Fibroblast of lung (primary cell): ENCODE measurements around the gene ZBTB42.

Experiments used
- EZH2 ChIP-seq: IDR thresholded peaks from 2 replicates; pipeline ENCODE4 v1.5.1; 2012; ENCODE audit warnings: low read length, control low read depth, mild to moderate bottlenecking; ENCODE audit errors: missing control alignments
- TF ChIP-seq, protein P1 (sequence below), 2 donors: IDR thresholded peaks in 1 of 2; conservative IDR thresholded peaks in 1 of 2; 1 replicate in 1 of 2; 2 replicates in 1 of 2; pipeline ENCODE4 v1.5.1; 2011 to 2012; ENCODE audit warnings: low read length in 2 of 2, control low read depth in 1 of 2, inconsistent platforms in 1 of 2, low read depth in 1 of 2, mild to moderate bottlenecking in 1 of 2

DNA sequence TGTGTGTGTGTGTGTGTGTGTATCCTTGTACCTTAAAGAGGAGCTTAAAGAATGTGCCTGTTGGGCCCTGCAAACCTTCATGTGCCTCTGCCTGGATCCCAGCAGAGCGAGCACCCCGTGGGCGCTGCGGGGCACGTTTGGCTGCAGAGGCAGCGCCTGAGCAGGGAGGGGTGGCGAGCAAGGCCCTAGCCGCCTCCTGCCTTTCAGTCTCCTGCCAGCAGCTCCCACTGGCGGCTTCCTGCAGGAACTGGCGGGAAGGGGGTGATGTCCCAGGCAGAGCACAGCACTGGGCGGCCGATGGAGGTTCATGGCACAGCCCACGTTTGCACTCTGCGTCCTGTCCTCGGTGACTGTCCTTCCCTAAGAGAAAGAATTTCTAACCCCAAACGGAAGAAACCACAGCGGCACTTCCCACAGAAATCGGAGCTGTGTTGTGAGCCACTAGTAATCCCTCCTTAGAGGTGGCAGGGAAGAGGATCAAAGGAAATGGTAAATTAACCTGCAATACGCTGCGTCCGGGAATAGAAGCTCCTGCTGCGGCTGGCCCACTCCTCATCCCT, 19.8 kb downstream of the ZBTB42 start:
- TF ChIP-seq, protein P1, sequence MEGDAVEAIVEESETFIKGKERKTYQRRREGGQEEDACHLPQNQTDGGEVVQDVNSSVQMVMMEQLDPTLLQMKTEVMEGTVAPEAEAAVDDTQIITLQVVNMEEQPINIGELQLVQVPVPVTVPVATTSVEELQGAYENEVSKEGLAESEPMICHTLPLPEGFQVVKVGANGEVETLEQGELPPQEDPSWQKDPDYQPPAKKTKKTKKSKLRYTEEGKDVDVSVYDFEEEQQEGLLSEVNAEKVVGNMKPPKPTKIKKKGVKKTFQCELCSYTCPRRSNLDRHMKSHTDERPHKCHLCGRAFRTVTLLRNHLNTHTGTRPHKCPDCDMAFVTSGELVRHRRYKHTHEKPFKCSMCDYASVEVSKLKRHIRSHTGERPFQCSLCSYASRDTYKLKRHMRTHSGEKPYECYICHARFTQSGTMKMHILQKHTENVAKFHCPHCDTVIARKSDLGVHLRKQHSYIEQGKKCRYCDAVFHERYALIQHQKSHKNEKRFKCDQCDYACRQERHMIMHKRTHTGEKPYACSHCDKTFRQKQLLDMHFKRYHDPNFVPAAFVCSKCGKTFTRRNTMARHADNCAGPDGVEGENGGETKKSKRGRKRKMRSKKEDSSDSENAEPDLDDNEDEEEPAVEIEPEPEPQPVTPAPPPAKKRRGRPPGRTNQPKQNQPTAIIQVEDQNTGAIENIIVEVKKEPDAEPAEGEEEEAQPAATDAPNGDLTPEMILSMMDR (conservative IDR thresholded peaks at IDR 0.05 in 1 of 2, IDR thresholded peaks at IDR 0.05 in 1 of 2; ENCODE audit: low read depth in 1 of 2, low read length in 2 of 2) = peak; percentile 60 to 79
- no peak for TF ChIP-seq EZH2
